HepG2 (cell line): Measurements from ENCODE around the gene TRAPPC4. TPM values are rescaled to one million over a fixed set of nuclear protein-coding genes. Genes with fewer than 3 reads are reported as not detected.

ENCODE experiments used
- CCDC6 ChIP-seq: sonication (generic); formaldehyde crosslinking; IDR thresholded peaks from 2 replicates; pipeline ENCODE4 v1.8.1; 2022; ENCODE audit warnings: mild to moderate bottlenecking, missing genetic modification reagents, moderate library complexity
- DRAP1 ChIP-seq: IDR thresholded peaks from 2 replicates; pipeline ENCODE4 v1.6.1; 2016; ENCODE audit warnings: missing genetic modification reagents, missing compliant biosample characterization
- MEIS2 ChIP-seq: sonication (generic); formaldehyde crosslinking; IDR thresholded peaks from 2 replicates; pipeline ENCODE4 v1.9.0; 2021; ENCODE audit warnings: mild to moderate bottlenecking, missing genetic modification reagents
- NPAS2 ChIP-seq: sonication (generic); formaldehyde crosslinking; IDR thresholded peaks from 2 replicates; pipeline ENCODE4 v1.8.0; 2022; ENCODE audit warnings: mild to moderate bottlenecking, missing genetic modification reagents, borderline replicate concordance
- RFXAP ChIP-seq: sonication (generic); formaldehyde crosslinking; IDR thresholded peaks from 2 replicates; pipeline ENCODE4 v1.4.0; 2020; ENCODE audit warnings: missing genetic modification reagents, borderline replicate concordance
- TEAD3 ChIP-seq: optimal IDR thresholded peaks from 2 replicates; pipeline ENCODE3; 2016; ENCODE audit warnings: borderline replicate concordance
- TMF1 ChIP-seq: sonication (generic); formaldehyde crosslinking; IDR thresholded peaks from 2 replicates; pipeline ENCODE4 v1.8.1; 2022; ENCODE audit warnings: low read depth, missing genetic modification reagents
- ZHX1 ChIP-seq: sonication (generic); formaldehyde crosslinking; IDR thresholded peaks from 2 replicates; pipeline ENCODE4 v1.8.1; 2022; ENCODE audit warnings: low read depth, mild to moderate bottlenecking, missing genetic modification reagents
- ZNF143 ChIP-seq: sonication (generic); formaldehyde crosslinking; IDR thresholded peaks from 2 replicates; pipeline ENCODE4 v1.4.0; 2020; ENCODE audit warnings: missing genetic modification reagents
- ZNF224 ChIP-seq: sonication (generic); formaldehyde crosslinking; IDR thresholded peaks from 2 replicates; pipeline ENCODE4 v1.5.0; 2020; ENCODE audit warnings: mild to moderate bottlenecking, missing genetic modification reagents
- ZNF282 ChIP-seq: fragments of 450-650 bp; IDR thresholded peaks from 2 replicates; pipeline ENCODE4 v1.6.1; 2018; ENCODE audit not compliant: partially characterized antibody
- ZNF776 ChIP-seq: sonication (generic); formaldehyde crosslinking; IDR thresholded peaks from 2 replicates; pipeline ENCODE4 v1.4.0; 2020; ENCODE audit warnings: mild to moderate bottlenecking, missing genetic modification reagents
- ZSCAN29 ChIP-seq: sonication (generic); formaldehyde crosslinking; conservative IDR thresholded peaks from 2 replicates; pipeline ENCODE4 v1.4.0; 2020; ENCODE audit warnings: mild to moderate bottlenecking, missing genetic modification reagents
- polyA plus RNA-seq, 8 experiments: library from polyadenylated mRNA; depleted of rRNA in 3 of 8; stranded (reverse) in 7 of 8; unstranded in 1 of 8; fragments of >200 nt; fragmentation: Illumina TruSeq in 4 of 8; extraction: Trizol in 4 of 8; gene quantifications; 2 replicates each; pipeline versions ENCODE4 v1.2.1 to v1.2.3, GENCODE V29; 2011 to 2016; ENCODE audit warnings: low read depth in 4 of 8, missing spikeins in 1 of 8, mixed read lengths in 1 of 8; ENCODE audit not compliant: insufficient read depth in 1 of 8
- total RNA-seq, 5 experiments: library from RNA; depleted of rRNA; stranded (reverse); fragments of >200 nt; fragmentation: Illumina TruSeq; extraction: Trizol; gene quantifications; 2 replicates each; pipeline ENCODE4 v1.2.3, GENCODE V29; 2016; ENCODE audit warnings: low read depth in 1 of 5
- TF ChIP-seq, protein P1 (sequence below): IDR thresholded peaks from 2 replicates; pipeline ENCODE4 v1.6.1; 2016; ENCODE audit warnings: missing compliant biosample characterization, missing genetic modification reagents, borderline replicate concordance
- TF ChIP-seq, protein P2 (sequence below): sonication (generic); formaldehyde crosslinking; IDR thresholded peaks from 2 replicates; pipeline ENCODE4 v1.5.1; 2020; ENCODE audit warnings: mild to moderate bottlenecking, missing genetic modification reagents, borderline replicate concordance

TRAPPC4 gene
- total and polyA plus RNA-seq, 2 of the 13 experiments (the other 11 are each of a cell fraction or from before 2014, with no cell fraction given), result 97.4 to 140 TPM

DNA sequence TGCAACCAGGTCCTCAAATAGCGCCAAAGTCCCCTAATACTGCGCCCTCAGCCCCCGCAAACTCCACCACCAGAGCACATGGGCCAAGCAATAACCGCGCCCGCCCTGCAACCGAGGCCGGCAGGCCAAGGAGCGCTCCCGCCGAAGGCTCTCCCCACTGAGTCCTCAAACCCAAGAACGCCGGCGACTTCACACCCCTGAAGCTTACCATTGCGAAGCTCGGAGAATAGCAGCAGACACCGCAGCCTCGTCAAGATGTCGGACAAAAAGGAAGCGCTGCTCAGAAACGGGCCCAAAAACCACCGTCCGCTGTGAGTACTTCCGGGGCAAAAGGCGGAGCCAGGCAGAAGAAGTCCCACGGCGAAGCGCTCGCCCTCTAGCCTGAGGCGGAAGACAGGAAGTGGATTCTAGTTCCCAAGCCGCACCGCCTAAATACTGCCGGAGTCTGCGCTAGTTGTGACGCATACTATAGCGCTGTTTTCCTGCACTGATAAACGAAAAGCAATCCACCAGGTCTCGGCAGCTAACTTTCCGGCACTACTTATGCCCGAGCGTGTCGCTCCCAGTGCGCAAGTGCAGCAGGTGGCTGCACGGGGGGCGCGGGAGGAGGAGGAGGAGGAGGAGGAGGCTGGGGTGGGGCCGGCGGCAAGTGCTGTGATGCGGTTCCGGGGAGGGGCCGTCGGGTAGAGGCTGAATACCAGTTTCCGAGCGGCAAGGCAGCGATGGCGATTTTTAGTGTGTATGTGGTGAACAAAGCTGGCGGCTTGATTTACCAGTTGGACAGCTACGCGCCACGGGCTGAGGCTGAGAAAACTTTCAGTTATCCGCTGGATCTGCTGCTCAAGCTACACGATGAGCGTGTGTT is at the start of gene TRAPPC4, which contains the start of gene RPS25 (continued):
- peak; percentile 83; the same call in 1 of the 2 replicates for TF ChIP-seq RFXAP (CRISPR knock-in tag)
- peak; percentile 70; the same call in 1 of the 2 replicates for TF ChIP-seq CCDC6 (CRISPR knock-in tag)
- TF ChIP-seq, protein P1, sequence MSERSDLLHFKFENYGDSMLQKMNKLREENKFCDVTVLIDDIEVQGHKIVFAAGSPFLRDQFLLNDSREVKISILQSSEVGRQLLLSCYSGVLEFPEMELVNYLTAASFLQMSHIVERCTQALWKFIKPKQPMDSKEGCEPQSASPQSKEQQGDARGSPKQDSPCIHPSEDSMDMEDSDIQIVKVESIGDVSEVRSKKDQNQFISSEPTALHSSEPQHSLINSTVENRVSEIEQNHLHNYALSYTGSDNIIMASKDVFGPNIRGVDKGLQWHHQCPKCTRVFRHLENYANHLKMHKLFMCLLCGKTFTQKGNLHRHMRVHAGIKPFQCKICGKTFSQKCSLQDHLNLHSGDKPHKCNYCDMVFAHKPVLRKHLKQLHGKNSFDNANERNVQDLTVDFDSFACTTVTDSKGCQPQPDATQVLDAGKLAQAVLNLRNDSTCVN (CRISPR knock-in tag), result no peak; the same call in 1 of the 2 replicates
- TF ChIP-seq ZHX1 (CRISPR knock-in tag), result no peak; the same call in 1 of the 2 replicates
- TF ChIP-seq ZNF282, result no peak
- peak; percentile 62; the same call in 1 of the 2 replicates for TF ChIP-seq MEIS2
- TF ChIP-seq, protein P2, sequence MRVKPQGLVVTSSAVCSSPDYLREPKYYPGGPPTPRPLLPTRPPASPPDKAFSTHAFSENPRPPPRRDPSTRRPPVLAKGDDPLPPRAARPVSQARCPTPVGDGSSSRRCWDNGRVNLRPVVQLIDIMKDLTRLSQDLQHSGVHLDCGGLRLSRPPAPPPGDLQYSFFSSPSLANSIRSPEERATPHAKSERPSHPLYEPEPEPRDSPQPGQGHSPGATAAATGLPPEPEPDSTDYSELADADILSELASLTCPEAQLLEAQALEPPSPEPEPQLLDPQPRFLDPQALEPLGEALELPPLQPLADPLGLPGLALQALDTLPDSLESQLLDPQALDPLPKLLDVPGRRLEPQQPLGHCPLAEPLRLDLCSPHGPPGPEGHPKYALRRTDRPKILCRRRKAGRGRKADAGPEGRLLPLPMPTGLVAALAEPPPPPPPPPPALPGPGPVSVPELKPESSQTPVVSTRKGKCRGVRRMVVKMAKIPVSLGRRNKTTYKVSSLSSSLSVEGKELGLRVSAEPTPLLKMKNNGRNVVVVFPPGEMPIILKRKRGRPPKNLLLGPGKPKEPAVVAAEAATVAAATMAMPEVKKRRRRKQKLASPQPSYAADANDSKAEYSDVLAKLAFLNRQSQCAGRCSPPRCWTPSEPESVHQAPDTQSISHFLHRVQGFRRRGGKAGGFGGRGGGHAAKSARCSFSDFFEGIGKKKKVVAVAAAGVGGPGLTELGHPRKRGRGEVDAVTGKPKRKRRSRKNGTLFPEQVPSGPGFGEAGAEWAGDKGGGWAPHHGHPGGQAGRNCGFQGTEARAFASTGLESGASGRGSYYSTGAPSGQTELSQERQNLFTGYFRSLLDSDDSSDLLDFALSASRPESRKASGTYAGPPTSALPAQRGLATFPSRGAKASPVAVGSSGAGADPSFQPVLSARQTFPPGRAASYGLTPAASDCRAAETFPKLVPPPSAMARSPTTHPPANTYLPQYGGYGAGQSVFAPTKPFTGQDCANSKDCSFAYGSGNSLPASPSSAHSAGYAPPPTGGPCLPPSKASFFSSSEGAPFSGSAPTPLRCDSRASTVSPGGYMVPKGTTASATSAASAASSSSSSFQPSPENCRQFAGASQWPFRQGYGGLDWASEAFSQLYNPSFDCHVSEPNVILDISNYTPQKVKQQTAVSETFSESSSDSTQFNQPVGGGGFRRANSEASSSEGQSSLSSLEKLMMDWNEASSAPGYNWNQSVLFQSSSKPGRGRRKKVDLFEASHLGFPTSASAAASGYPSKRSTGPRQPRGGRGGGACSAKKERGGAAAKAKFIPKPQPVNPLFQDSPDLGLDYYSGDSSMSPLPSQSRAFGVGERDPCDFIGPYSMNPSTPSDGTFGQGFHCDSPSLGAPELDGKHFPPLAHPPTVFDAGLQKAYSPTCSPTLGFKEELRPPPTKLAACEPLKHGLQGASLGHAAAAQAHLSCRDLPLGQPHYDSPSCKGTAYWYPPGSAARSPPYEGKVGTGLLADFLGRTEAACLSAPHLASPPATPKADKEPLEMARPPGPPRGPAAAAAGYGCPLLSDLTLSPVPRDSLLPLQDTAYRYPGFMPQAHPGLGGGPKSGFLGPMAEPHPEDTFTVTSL (CRISPR knock-in tag), result 0 out of 2 replicates have a peak, but pooled peaks have one; percentile 29
- TF ChIP-seq ZNF143 (CRISPR knock-in tag), result peak; percentile 75
- TF ChIP-seq ZNF776, result peak; percentile 45; the same call in 1 of the 2 replicates
- TF ChIP-seq ZNF224 (CRISPR knock-in tag), result peak; percentile 51; the same call in 1 of the 2 replicates
- TF ChIP-seq NPAS2 (CRISPR knock-in tag), result no peak
- peak; percentile 60 for TF ChIP-seq TEAD3
- TF ChIP-seq TMF1 (CRISPR knock-in tag), result no peak
- peak; percentile 88 for TF ChIP-seq DRAP1 (CRISPR knock-in tag)
- 0 out of 2 replicates have a peak, but pooled peaks have one; percentile 51 for TF ChIP-seq ZSCAN29
